GM21367 (cell line): Measurements from ENCODE around the gene SMIM28.
"Not testable (repeated sequence)": the region's sequence is repeated elsewhere in the genome, so short reads cannot be mapped to it uniquely, and the experiment has no call there.

Experiments
- ATAC-seq: cut with Tn5 transposase; IDR thresholded peaks from one replicate; pipeline ENCODE4 v1.9.1; 2021; ENCODE audit not compliant: unreplicated experiment

Gene SMIM28

DNA sequence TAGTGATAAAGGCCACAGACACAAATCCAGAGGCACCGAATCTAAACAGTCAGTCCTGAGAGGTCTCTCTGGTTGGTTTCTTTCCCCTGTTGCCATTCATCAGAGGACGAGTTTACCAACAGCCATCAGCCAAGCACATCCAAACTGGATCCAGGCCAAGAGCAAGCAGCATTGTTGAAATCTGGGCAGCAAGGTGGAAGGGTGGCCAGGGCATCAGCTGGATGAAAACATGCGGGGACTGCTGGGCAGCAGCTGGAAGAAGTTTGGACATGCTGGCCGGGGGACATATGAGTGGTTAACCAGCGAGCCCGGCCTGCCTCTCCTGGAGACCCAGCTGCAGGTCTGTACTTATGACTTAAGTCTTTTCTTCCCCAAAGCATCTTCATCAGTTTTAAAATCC is at the start of gene SMIM28:
Gene SMIM28 (plus strand): TSS at position 62 of the 400 bp plus-strand sequence. CDS start 168 bp downstream, at position 230.
- no peak for ATAC-seq

DNA sequence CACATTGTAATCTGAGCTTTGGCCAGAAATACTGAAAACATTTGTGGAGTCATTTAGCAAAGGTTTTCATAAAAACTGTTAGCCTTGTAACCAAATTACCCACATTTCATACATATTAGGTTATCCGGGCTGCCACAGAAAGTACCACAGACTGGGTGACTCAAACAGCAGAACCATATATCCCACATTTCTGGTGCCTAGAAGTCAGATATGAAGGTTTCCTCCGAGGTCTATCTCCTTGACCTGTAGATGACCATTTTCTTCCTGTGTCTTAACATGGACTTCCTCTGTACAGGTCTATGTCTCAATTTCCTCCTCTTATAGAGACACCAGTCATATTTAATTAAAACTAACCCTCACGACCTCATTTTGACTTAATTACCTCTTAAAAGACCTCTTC is 49.5 kb upstream of the SMIM28 start:
- ATAC-seq, result no peak

DNA sequence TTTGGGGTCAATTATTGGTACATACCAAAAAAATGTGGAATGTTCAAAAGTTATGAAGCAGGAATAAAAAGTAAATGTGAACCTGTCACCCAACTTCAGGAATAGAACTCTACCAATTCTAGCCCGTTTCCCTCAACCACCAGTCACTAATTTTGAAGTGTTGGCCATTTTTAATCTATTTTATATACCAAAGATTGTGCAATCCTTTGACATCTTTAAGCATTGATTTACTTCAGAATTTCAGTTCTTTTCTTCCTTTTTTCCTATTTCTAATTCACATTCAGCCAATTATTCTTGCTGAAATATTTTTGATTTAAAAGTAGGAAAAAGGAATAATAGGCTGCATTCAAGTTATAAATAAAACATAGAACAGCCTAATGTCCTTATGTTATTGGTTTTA is 46.9 kb upstream of the SMIM28 start:
- ATAC-seq, result no peak

DNA sequence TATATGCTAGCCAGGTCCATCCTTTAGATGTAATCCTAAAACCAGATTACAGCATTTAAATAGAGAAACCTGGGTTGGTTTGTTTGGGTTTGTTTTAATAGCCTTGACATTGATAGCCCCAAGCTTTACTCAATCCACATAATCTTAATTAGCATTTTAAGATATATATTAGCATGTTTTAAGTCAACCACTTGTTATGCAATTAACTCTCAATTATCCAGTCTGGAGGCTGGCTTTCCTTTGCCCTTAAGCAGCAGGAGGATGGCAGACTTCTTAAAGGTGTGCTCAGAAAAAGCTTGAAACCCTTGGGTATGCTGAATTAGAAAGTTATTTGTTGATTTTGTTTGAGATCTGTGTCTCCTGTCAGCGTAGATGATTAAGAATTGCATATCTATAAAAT is 46.3 kb upstream of the SMIM28 start:
- no peak for ATAC-seq

DNA sequence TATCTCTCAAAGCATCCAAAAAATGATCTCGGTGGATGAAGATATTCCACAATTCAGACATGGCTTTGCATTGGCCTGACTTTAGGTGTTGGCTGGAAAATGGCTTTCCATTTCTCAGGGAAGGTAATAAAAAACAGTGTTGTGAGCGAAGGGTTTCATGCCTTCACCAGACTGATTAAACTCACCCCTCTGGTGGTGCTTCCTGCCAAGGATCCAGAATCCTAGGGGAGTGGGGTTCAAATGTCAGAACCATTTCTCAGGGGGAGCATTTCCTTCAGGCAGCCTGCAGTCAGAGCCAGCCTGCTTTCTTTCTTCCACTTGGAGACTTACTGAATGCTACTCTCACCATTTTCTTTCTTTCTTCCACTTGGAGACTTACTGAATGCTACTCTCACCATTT is 45.7 kb upstream of the SMIM28 start:
- ATAC-seq, result no peak

DNA sequence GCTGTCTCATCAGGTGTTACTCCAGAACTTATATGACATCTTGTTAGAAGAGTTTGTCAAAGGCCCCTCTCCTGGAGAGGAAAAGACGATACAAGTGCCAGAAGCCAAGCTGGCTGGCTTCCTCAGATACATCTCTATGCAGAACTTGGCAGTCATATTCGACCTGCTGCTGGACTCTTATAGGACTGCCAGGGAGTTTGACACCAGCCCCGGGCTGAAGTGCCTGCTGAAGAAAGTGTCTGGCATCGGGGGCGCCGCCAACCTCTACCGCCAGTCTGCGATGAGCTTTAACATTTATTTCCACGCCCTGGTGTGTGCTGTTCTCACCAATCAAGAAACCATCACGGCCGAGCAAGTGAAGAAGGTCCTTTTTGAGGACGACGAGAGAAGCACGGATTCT is 43.7 kb upstream of the SMIM28 start:
- ATAC-seq, result no peak

DNA sequence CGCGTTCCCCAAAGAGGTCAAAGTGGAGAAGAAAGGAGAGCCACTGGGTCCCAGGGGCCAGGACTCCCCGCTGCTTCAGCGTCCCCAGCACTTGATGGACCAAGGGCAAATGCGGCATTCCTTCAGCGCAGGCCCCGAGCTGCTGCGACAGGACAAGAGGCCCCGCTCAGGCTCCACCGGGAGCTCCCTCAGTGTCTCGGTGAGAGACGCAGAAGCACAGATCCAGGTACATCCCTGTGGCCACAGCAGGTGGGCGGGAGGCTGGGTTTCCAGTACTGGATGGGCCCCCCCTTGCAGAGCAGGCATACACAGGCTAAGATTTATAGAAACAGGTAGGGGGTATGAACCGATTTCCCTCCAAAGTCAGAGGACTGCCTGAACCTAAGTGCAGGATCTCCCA is 42.7 kb upstream of the SMIM28 start:
- no peak for ATAC-seq

DNA sequence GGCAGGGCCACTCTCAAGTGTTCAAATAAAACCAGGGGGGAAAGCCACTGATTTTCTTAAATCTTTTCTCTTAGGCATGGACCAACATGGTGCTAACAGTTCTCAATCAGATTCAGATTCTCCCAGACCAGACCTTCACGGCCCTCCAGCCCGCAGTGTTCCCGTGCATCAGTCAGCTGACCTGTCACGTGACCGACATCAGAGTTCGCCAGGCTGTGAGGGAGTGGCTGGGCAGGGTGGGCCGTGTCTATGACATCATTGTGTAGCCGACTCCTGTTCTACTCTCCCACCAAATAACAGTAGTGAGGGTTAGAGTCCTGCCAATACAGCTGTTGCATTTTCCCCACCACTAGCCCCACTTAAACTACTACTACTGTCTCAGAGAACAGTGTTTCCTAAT is 41.5 kb upstream of the SMIM28 start:
- ATAC-seq, result no peak

DNA sequence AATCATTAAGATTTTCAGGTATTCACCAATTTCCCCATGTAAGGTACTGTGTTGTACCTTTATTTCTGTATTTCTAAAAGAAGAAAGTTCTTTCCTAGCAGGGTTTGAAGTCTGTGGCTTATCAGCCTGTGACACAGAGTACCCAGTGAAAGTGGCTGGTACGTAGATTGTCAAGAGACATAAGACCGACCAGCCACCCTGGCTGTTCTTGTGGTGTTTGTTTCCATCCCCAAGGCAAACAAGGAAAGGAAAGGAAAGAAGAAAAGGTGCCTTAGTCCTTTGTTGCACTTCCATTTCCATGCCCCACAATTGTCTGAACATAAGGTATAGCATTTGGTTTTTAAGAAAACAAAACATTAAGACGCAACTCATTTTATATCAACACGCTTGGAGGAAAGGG is 40.6 kb upstream of the SMIM28 start:
- no peak for ATAC-seq

DNA sequence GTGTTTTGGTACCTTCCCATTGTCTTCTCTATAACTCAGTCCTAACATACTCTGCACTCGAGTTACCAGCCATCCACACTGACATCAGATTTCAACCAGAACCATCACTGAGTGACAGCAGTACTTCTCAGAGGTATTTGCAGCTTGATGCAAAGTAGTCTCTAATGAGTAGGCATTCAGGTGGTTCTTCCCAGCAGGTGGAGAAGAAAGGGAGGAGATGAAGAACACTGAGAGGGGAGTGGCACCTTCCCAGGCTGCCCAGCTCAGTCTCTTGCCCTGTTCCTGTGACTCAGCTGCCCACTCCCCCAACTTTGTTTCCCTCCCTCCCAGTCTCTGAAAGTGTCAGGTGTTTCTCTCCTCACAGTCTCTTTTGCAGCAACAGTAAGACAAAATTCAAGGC is 38.7 kb upstream of the SMIM28 start:
- no peak for ATAC-seq

DNA sequence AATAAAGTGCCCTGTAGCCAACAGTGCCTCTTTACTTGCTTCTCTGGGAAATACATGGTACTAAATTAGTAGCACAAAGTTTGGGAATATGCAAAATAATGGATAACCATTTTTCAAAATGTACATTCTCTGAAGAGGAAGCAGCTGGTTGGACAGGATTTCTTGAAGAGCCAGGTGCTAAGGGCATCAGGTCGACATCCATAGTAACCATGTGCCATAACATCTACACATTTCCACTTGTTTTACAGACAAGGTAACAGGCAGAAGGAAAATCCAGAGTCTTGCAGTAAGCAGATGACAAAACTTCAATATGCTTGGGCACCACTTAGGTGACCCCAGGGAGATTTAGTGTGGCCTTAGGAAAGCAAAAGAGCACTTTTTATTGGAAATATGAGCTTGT is 36.5 kb upstream of the SMIM28 start:
- ATAC-seq, result no peak

DNA sequence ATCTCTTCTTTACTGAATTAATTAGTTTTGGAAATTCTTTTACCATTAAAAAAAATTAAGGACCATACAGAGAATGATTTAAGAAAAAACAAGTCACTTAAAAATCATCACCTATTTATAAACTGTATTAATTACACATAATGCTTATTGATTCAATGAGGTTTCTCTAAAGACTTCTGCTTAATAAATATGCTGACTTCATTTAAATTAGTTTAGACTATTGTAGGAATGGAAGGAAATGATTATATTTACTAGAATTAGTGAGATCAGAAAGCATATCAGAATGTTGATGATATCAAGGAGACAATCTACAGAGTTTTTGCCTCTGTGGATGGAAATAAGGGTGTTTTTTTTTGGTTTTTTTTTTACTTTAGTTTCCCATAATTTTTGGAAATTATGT is 34.6 kb upstream of the SMIM28 start:
- ATAC-seq, result no peak

DNA sequence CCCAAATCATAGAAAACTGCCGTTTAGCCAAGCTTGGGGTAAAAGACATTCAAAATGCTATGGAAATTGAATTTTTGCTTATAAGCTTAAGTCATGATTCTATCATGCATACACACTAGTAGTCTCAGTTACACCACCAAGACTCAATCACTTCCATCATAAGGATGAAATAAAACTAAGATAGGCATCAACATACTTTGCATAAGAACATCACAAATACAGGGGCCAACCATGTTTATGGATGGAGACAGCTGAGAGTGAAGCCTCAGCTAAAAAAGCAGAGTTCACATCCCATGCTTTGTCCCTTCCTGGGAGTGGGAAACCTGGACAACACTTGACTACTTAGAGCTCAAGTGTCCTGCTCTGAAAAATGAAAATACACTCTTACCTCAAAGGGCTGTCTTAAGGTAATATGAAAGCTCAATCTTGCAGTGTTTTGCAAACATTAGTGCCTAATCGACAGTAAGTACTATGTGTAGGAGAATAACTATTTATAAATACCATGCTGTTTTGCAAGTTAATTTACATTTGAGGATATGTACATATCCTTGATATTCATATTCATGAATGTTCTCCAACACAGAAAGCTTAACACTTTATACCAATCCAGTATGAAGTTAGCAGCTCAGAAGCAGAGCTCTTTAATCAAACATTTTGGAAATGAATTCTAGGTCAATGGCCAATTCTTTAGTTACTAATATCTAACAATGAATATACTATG is 32.0 kb upstream of the SMIM28 start:
- no peak for ATAC-seq

DNA sequence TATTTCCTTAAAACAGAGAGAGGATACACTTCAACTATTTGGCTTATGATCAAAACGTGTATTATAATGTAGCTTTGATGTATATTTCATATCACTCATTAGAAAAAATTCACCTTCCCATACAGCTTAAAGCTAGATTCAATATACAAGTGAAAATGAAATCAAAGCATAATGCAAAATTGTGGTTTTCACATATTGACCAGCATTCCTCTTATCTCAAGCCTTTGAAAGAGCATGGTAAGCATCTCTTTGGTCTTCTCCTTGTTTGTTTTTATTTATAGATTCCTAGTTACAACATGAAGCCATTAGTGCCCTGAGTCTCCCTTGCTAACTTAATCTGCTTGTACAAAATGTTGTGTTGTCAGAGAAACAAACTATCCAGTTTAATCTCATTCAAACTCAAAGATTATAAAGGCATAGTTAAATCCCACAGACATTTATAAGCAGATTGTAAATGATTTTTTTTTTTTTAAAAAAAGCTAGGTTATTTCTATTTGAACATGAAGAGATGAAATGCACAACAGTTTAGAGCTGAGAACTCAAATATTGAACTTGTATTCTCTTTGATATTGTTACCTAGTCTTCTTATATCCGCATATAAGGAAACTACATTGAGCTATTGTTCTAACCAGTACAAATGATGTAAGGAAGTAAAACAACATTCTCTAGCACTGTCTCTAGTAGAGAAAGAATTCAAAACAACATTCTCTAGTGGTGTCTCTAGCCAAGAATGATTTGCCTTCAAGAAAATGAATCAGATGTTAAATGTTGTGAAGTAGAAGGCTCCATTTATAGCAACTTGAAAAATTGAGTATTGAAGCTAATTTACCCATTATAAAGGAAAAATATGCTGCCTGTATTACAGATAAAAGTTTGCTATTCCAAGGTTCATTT is 31.2 kb upstream of the SMIM28 start:
- no peak for ATAC-seq

DNA sequence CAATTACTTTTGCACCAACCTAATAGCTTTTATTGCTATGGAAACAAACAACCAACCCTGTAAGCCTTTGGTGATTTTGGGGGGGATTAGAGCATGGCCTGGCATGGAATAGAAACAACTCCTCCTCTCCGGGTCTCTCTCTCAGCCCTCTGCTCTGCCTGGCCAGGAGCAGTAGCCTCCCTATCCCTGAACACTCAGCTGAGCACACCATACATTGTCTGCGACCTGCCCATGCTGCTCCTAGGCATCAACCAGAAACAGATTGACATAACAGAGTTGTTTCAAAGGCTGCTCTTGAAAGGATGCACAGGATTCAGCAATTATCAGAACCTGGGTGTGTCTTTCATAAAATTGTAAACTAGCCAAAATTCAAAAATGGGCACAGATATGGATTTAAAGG is 29.8 kb upstream of the SMIM28 start:
- no peak for ATAC-seq

DNA sequence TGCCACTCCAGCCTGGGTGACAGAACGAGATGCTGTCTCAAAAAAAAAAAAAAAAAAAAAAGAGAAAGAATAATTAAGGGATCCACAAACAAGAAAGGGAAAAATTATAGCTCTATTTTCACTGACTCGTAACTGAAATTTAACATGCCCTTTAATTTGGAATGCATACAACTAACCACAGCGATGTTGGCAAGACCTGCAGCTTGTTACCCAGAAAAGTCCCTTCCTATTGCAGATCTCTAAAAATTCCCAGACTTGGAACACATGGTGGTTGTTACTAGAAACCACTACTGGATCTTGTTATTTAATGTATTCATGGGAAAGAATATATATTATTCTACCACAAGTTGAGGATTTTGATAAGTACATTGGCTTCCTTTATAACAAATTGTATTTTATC is 27.8 kb upstream of the SMIM28 start:
- no peak for ATAC-seq

DNA sequence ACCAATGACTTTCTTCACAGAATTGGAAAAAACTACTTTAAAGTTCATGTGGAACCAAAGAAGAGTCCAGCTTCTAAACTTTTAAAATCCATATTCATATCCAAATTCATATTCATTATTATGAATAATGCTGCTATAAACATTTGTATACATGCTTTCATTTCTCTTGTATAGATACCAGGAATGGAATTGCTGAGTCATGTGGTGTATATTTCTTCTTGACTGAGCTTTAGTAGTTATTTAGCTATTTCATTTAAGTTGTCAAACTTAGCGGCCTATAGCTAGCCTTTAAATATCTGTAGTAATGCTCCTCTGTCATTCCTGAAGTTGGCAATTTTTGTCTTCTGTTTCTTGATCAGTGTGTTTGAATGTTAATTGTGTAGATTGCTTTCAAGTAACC is 19.8 kb upstream of the SMIM28 start:
- ATAC-seq, result no peak

DNA sequence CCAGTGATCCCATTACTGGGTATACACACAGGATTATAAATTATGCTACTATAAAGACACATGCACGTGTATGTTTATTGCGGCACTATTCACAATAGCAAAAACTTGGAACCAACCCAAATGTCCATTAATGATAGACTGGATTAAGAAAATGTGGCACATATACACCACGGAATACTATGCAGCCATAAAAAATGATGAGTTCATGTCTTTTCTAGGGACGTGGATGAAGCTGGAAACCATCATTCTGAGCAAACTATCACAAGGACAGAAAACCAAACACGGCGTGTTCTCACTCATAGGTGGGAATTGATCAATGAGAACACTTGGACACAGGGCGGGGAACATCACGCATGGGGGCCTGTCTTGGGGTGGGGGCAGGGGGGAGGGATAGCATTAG is 9.0 kb upstream of the SMIM28 start:
- ATAC-seq, result not testable (repeated sequence)

DNA sequence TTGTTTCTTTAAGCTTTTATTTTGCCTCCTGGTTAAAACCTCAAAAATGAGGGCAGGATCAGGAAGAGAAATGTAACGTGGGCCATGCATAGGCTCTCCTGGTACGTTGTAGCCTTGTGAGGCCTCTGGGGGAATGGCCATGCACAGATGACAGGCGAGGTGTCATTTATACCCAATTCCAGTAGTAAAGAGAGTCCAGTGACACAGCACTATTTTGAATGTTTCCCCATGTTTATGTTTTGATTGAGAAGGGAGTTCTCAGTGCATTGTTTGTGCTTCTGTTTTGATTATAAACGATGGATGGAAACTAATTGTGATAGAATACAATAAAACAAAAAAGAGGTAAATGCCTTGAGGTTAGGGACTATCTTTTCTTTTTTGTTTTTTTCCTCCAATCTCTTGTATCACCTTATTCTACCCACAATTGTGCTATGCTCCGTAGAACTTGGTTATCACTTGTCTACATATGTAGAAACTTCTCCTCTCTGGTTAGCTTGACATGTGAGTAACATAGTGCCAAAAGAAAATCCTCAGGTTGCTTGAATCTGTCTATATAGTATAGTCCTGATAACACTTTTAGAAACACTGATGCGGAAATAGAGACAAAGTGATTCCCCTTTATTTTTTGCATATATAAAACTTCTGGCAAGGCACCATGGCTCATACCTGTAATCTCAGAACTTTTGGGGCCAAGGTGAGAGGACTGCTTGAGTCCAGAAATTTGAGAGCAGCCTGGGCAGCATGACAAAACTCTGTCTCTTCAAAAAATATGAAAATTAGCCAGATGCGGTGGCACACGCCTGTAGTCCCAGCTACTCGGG is 6.9 kb upstream of the SMIM28 start:
- ATAC-seq, result no peak

DNA sequence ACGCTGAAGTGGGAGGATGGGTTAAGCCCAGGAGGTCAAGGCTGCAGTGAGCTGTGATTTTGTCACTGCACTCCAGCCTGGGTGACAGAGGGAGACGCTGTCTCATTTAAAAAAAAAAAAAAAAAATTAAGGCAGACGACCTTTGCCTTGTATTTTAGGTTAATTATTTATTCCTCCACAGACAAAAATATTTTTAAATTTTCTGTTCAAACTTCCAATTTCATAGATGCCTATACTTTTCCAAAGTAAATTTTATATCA is 6.3 kb upstream of the SMIM28 start:
- ATAC-seq, result no peak

DNA sequence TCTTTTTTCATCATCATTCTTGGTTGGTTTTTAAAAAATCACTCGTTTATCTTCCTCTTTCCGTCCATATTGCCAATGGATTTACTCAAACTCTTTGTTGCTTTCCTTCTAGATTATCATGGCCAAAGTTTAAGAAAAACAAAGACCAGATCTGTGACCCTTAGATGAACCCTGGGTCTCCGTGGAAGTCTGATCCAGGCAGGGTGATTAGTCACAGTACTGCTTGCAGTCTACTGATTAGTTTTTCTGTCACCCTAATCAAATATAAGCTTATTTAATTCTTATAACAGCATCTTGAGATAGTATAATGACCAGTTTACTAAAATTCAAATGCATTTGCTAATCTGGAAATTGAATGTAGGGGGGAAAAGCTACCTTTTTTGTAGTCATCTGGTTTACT is 6.0 kb upstream of the SMIM28 start:
- ATAC-seq, result no peak
